Skeletal muscle cell (primary cell): Measurements from ENCODE around the gene TRAFD1.

Experiments
- DNase-seq: peaks from one replicate; pipeline ENCODE4 v3.0.0-alpha.2; 2010; ENCODE audit warnings: low read depth
- H3K4me3 ChIP-seq: 2 replicates; pipeline ENCODE4 v1.5.1; 2011; ENCODE audit warnings: low read depth, mild to moderate bottlenecking, control low read depth, low read length, moderate library complexity

Gene TRAFD1

GRCh38 chr12:112191201-112191600 lies 65.8 kb downstream of the TRAFD1 start:
- no peak for DNase-seq
- no peak overlapping the region for H3K4me3 ChIP-seq

GRCh38 chr12:112191840-112192321 lies 66.5 kb downstream of the TRAFD1 start:
- DNase-seq, result no peak
- H3K4me3 ChIP-seq, result no peak overlapping the region

GRCh38 chr12:112192475-112192874 lies 67.1 kb downstream of the TRAFD1 start:
- no peak for DNase-seq
- no peak overlapping the region for H3K4me3 ChIP-seq

- no peak for DNase-seq
- H3K4me3 ChIP-seq, result no peak overlapping the region
Observed at GRCh38 chr12:112194601-112195247, 69.4 kb downstream of the TRAFD1 start.

GRCh38 chr12:112196196-112196875 lies 71.0 kb downstream of the TRAFD1 start:
- DNase-seq, result no peak
- no peak overlapping the region for H3K4me3 ChIP-seq

GRCh38 chr12:112198120-112198733 lies 72.9 kb downstream of the TRAFD1 start:
- peak; percentile 7 for DNase-seq
- H3K4me3 ChIP-seq, result no peak overlapping the region

GRCh38 chr12:112199136-112199535 lies 73.8 kb downstream of the TRAFD1 start:
- no peak for DNase-seq
- no peak overlapping the region for H3K4me3 ChIP-seq
